ENCODE data around the gene UBN1. TPM values are rescaled to one million over a fixed set of nuclear protein-coding genes. Genes with fewer than 3 reads are reported as not detected.

The UBN1 gene
- total RNA-seq, 4 donors from 2014 or later, result 21.1 to 48.2 (median 37.2) TPM

GRCh38 chr16:4923853-4924252 lies 76.6 kb downstream of the UBN1 start:
- TF ChIP-seq CTCF (IDR thresholded peaks at IDR 0.05; ENCODE audit: low read depth), result no peak

- no peak for TF ChIP-seq CTCF (IDR thresholded peaks at IDR 0.05; ENCODE audit: low read depth)
Measured at GRCh38 chr16:4924593-4925292, 77.5 kb downstream of the UBN1 start.

GRCh38 chr16:4925293-4925607 lies 78.0 kb downstream of the UBN1 start:
- no peak for TF ChIP-seq CTCF (IDR thresholded peaks at IDR 0.05; ENCODE audit: low read depth)

- TF ChIP-seq CTCF (IDR thresholded peaks at IDR 0.05; ENCODE audit: low read depth), result no peak
Measured at GRCh38 chr16:4925791-4926190, 78.5 kb downstream of the UBN1 start.

GRCh38 chr16:4926928-4927327 lies 79.6 kb downstream of the UBN1 start:
- no peak for TF ChIP-seq CTCF (IDR thresholded peaks at IDR 0.05; ENCODE audit: low read depth)

GRCh38 chr16:4927661-4928060 lies 80.4 kb downstream of the UBN1 start:
- TF ChIP-seq CTCF (IDR thresholded peaks at IDR 0.05; ENCODE audit: low read depth), result no peak

- no peak for TF ChIP-seq CTCF (IDR thresholded peaks at IDR 0.05; ENCODE audit: low read depth)
Measured at GRCh38 chr16:4928227-4928626, 80.9 kb downstream of the UBN1 start.

All from subcutaneous adipose tissue (tissue), 4 donors.